PC-9 (cell line): ENCODE data around the gene HOXD4. TPM values are rescaled to one million over a fixed set of nuclear protein-coding genes. Genes with fewer than 3 reads are reported as not detected.

Experiments used
- BruUV-seq: library from RNA; stranded (reverse); fragments of 400-500 nt; replicated peaks from 2 replicates; lab custom pipeline; 2021; lab: Mats Ljungman, UMichigan
- CTCF ChIA-PET: fragments of 300-600 bp; sonication (Branson Sonifier 250); formaldehyde crosslinking; loops from one replicate; lab custom pipeline; 2022; ENCODE audit warnings: antibody characterized with exemption; lab: Charles Lee
- POLR2A ChIA-PET: fragments of 300-600 bp; sonication (Branson Sonifier 250); formaldehyde crosslinking; loops from one replicate; lab custom pipeline; 2022; ENCODE audit warnings: antibody characterized with exemption; ENCODE audit not compliant: unreplicated experiment; lab: Charles Lee
- DNase-seq, 2 experiments: peaks; one replicate each; pipeline versions ENCODE4 v3.0.0 to v3.0.0-alpha.2; 2015 to 2022; ENCODE audit warnings: mixed read lengths in 1 of 2
- H2AFZ ChIP-seq: fragments of 200-600 bp; sonication (generic); 2 replicates; pipeline ENCODE4 v1.8.1; 2017; ENCODE audit warnings: antibody characterized with exemption
- H3F3A ChIP-seq: fragments of 200-600 bp; sonication (generic); 2 replicates; pipeline ENCODE4 v1.8.1; 2017; ENCODE audit warnings: antibody characterized with exemption, mild to moderate bottlenecking, low read depth; ENCODE audit not compliant: insufficient read depth
- H3K27ac ChIP-seq: fragments of 200-600 bp; sonication (generic); 2 replicates; pipeline ENCODE4 v1.6.1; 2016; ENCODE audit warnings: mixed run types
- H3K27me3 ChIP-seq: fragments of 200-600 bp; sonication (generic); 2 replicates; pipeline ENCODE4 v1.6.1; 2016; ENCODE audit warnings: low read depth, mixed run types; ENCODE audit not compliant: insufficient read depth
- H3K36me3 ChIP-seq: fragments of 200-600 bp; sonication (generic); 2 replicates; pipeline ENCODE4 v1.6.1; 2016; ENCODE audit warnings: low read depth, mixed run types
- H3K4me1 ChIP-seq: fragments of 200-600 bp; sonication (generic); replicated peaks from 2 replicates; pipeline ENCODE4 v1.6.1; 2016; ENCODE audit warnings: mixed run types; ENCODE audit not compliant: insufficient read depth
- H3K4me2 ChIP-seq: fragments of 200-600 bp; sonication (generic); 2 replicates; pipeline ENCODE4 v1.6.1; 2017; ENCODE audit warnings: mixed run types
- H3K4me3 ChIP-seq: fragments of 200-600 bp; sonication (generic); 2 replicates; pipeline ENCODE4 v1.6.1; 2016; ENCODE audit warnings: mixed run types
- H3K79me2 ChIP-seq: fragments of 200-600 bp; sonication (generic); 2 replicates; pipeline ENCODE4 v1.6.1; 2017; ENCODE audit warnings: low read depth, mixed run types
- H3K9me2 ChIP-seq: fragments of 200-600 bp; sonication (generic); 2 replicates; pipeline ENCODE4 v1.8.1; 2017; ENCODE audit warnings: mild to moderate bottlenecking; ENCODE audit not compliant: insufficient read depth
- H3K9me3 ChIP-seq: fragments of 200-600 bp; sonication (generic); 2 replicates; pipeline ENCODE4 v1.8.1; 2016; ENCODE audit warnings: low read depth; ENCODE audit not compliant: insufficient read depth
- H4K20me1 ChIP-seq: fragments of 200-600 bp; sonication (generic); 2 replicates; pipeline ENCODE4 v1.8.1; 2017; ENCODE audit not compliant: insufficient read depth
- EZH2 ChIP-seq: fragments of 200-600 bp; sonication (generic); IDR thresholded peaks from 2 replicates; pipeline ENCODE4 v1.8.0; 2017; ENCODE audit warnings: antibody characterized with exemption, low read depth
- intact Hi-C: fragments of 100-400 bp; cut with micrococcal nuclease; formaldehyde crosslinking; loops from one replicate; pipeline ENCODE4 v1.10.0; 2022; ENCODE audit not compliant: unreplicated experiment
- total RNA-seq: library from RNA; stranded (reverse); gene quantifications from 2 replicates; pipeline ENCODE4 v1.2.3, GENCODE V29; 2021
- TF ChIP-seq, protein P1 (sequence below): fragments of 200-600 bp; sonication (generic); conservative IDR thresholded peaks from 2 replicates; pipeline ENCODE4 v1.6.1; 2017; ENCODE audit warnings: mixed run types, antibody characterized with exemption, mild to moderate bottlenecking, moderate library complexity

Gene HOXD4
- total RNA-seq, 1 experiment from 2014 or later = not detected

DNA sequence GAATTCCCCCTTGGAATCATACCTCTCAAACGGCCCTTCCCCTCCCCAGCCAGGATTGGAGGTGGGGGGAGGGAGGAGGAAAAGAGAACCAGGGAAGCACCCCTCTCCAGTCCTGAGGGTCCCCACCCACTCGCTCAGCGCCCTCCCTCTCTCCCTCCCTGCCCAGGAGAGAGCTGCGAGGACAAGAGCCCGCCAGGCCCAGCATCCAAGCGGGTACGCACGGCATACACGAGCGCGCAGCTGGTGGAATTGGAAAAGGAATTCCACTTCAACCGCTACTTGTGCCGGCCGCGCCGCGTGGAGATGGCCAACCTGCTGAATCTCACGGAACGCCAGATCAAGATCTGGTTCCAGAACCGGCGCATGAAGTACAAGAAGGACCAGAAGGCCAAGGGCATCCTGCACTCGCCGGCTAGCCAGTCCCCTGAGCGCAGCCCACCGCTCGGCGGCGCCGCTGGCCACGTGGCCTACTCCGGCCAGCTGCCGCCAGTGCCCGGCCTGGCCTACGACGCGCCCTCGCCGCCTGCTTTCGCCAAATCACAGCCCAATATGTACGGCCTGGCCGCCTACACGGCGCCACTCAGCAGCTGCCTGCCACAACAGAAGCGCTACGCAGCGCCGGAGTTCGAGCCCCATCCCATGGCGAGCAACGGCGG is 20.1 kb downstream of the HOXD4 start:
- Histone ChIP-seq H3K9me2 (no peaks in the 10 kb centered on the region), H3K4me2 (no peak overlapping the region), H3F3A (no peaks in the 10 kb centered on the region), H2AFZ (no peak overlapping the region), H3K79me2 (no peaks in the 10 kb centered on the region), H3K27ac (no peak overlapping the region), H3K9me3 (no peaks in the 10 kb centered on the region), H4K20me1 (no peaks in the 10 kb centered on the region), H3K36me3 (no peaks in the 10 kb centered on the region), H3K27me3 (peaks cover 46% of the 10 kb centered on the region), H3K4me3 (no peak overlapping the region), H3K4me1 (no peaks in the 10 kb centered on the region)
- ChIA-PET CTCF (no interaction called here), POLR2A (no interaction called here)
- no peak for TF ChIP-seq EZH2
- TF ChIP-seq, protein P1, sequence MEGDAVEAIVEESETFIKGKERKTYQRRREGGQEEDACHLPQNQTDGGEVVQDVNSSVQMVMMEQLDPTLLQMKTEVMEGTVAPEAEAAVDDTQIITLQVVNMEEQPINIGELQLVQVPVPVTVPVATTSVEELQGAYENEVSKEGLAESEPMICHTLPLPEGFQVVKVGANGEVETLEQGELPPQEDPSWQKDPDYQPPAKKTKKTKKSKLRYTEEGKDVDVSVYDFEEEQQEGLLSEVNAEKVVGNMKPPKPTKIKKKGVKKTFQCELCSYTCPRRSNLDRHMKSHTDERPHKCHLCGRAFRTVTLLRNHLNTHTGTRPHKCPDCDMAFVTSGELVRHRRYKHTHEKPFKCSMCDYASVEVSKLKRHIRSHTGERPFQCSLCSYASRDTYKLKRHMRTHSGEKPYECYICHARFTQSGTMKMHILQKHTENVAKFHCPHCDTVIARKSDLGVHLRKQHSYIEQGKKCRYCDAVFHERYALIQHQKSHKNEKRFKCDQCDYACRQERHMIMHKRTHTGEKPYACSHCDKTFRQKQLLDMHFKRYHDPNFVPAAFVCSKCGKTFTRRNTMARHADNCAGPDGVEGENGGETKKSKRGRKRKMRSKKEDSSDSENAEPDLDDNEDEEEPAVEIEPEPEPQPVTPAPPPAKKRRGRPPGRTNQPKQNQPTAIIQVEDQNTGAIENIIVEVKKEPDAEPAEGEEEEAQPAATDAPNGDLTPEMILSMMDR = no peak
- DNase-seq = no peak
- intact Hi-C loops = no loop called here
- BruUV-seq = no TSS peak

DNA sequence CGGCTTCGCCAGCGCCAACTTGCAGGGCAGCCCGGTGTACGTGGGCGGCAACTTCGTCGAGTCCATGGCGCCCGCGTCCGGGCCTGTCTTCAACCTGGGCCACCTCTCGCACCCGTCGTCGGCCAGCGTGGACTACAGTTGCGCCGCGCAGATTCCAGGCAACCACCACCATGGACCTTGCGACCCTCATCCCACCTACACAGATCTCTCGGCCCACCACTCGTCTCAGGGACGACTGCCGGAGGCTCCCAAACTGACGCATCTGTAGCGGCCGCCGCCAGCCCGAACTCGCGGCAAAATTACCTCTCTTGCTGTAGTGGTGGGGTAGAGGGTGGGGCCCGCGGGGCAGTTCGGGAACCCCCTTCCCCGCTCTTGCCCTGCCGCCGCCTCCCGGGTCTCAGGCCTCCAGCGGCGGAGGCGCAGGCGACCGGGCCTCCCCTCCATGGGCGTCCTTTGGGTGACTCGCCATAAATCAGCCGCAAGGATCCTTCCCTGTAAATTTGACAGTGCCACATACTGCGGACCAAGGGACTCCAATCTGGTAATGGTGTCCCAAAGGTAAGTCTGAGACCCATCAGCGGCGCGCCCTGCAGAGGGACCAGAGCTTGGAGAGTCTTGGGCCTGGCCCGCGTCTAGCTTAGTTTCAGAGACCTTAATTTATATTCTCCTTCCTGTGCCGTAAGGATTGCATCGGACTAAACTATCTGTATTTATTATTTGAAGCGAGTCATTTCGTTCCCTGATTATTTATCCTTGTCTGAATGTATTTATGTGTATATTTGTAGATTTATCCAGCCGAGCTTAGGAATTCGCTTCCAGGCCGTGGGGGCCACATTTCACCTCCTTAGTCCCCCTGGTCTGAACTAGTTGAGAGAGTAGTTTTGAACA is 20.9 kb downstream of the HOXD4 start:
- ChIA-PET POLR2A (no interaction called here), CTCF (no interaction called here)
- no peaks in the 10 kb centered on the region for H3K4me1 ChIP-seq
- intact Hi-C loops = no loop called here
- H3K4me2 ChIP-seq = no peak overlapping the region
- H3K27ac ChIP-seq = no peak overlapping the region
- H4K20me1 ChIP-seq = no peaks in the 10 kb centered on the region
- no peaks in the 10 kb centered on the region for H3K79me2 ChIP-seq
- TF ChIP-seq, protein P1 = no peak
- no peak for TF ChIP-seq EZH2
- H3K4me3 ChIP-seq = no peak overlapping the region
- H3F3A ChIP-seq = no peaks in the 10 kb centered on the region
- DNase-seq = no peak
- H2AFZ ChIP-seq = no peak overlapping the region
- no peaks in the 10 kb centered on the region for H3K9me3 ChIP-seq
- no TSS peak for BruUV-seq
- H3K9me2 ChIP-seq = no peaks in the 10 kb centered on the region
- no peaks in the 10 kb centered on the region for H3K36me3 ChIP-seq
- H3K27me3 ChIP-seq = peaks cover 41% of the 10 kb centered on the region

DNA sequence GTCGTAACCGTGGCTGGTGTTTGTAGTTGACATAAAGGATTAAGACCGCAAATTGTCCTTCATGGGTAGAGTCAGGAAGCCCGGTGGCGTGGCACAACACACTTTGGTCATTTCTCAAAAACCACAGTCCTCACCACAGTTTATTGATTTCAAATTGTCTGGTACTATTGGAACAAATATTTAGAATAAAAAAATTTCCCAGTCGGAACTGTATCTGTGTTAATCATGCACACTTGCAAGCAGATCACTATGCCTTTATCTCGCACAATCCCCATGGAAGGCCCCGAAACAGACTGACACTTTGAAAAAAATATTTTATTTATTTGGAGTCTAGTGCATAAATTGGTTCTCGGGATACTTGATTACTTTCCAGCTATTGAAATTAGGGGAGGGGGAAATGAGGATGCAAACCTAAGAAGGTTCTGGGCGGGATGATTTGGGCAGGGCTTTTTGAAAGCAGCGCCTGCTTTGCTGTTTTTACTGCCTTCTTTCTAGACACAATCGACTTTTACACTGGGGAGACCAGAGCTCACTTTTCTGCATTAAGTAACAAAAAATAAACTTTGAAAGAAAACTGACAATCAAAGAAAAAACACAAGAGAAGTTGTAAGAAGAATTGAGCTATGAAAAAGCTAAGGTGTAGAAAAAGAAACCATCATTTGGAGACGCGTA is 21.7 kb downstream of the HOXD4 start:
- Histone ChIP-seq H3K27me3 (peaks cover 43% of the 10 kb centered on the region), H3K79me2 (no peaks in the 10 kb centered on the region), H3K27ac (no peak overlapping the region), H2AFZ (no peak overlapping the region), H3K4me3 (no peak overlapping the region), H4K20me1 (no peaks in the 10 kb centered on the region), H3K4me2 (no peak overlapping the region), H3K36me3 (no peaks in the 10 kb centered on the region), H3K4me1 (no peaks in the 10 kb centered on the region), H3F3A (no peaks in the 10 kb centered on the region), H3K9me2 (no peaks in the 10 kb centered on the region), H3K9me3 (no peaks in the 10 kb centered on the region)
- intact Hi-C loops = no loop called here
- POLR2A ChIA-PET = no interaction called here
- no peak for TF ChIP-seq EZH2
- TF ChIP-seq, protein P1 = no peak
- CTCF ChIA-PET = no interaction called here
- DNase-seq = no peak
- BruUV-seq = no TSS peak
